Measurements from ENCODE around the gene DLK2.

Gene DLK2

GRCh38 chr6:43494321-43494720 is 39.0 kb upstream of the DLK2 start:
- no peak for TF ChIP-seq MYC (IDR thresholded peaks at IDR 0.05; ENCODE audit: low read depth, low read length)
- no peak for TF ChIP-seq CTCF (IDR thresholded peaks at IDR 0.05; ENCODE audit: low read depth, low read length)
- TF ChIP-seq MAX (IDR thresholded peaks at IDR 0.05; ENCODE audit: low read depth, low read length): no peak
- no peak for TF ChIP-seq POLR2A (IDR thresholded peaks at IDR 0.05; ENCODE audit: extremely low read depth, insufficient read length)
- no peak overlapping the region for H3K4me3 ChIP-seq (ENCODE audit: low read depth, low read length)

GRCh38 chr6:43493833-43494232 is 38.5 kb upstream of the DLK2 start:
- no peak overlapping the region for H3K4me3 ChIP-seq (ENCODE audit: low read depth, low read length)
- DNase-seq (ENCODE audit: low read depth): no peak
- TF ChIP-seq MAX (IDR thresholded peaks at IDR 0.05; ENCODE audit: low read depth, low read length): no peak
- TF ChIP-seq MYC (IDR thresholded peaks at IDR 0.05; ENCODE audit: low read depth, low read length): no peak

More at GRCh38 chr6:43494321-43494720, 39.0 kb upstream of the DLK2 start:
- DNase-seq (ENCODE audit: low read depth): no peak

- TF ChIP-seq POLR2A (IDR thresholded peaks at IDR 0.05; ENCODE audit: extremely low read depth, insufficient read length): no peak
- TF ChIP-seq MYC (IDR thresholded peaks at IDR 0.05; ENCODE audit: low read depth, low read length): no peak
- TF ChIP-seq CTCF (IDR thresholded peaks at IDR 0.05; ENCODE audit: low read depth, low read length): no peak
- no peak for TF ChIP-seq MAX (IDR thresholded peaks at IDR 0.05; ENCODE audit: low read depth, low read length)
- no peak overlapping the region for H3K4me3 ChIP-seq (ENCODE audit: low read depth, low read length)
- no peak for DNase-seq (ENCODE audit: low read depth)
Observed at GRCh38 chr6:43493230-43493629, 37.9 kb upstream of the DLK2 start.

- H3K4me3 ChIP-seq (ENCODE audit: low read depth, low read length): no peak overlapping the region
- TF ChIP-seq MYC (IDR thresholded peaks at IDR 0.05; ENCODE audit: low read depth, low read length): no peak
- TF ChIP-seq POLR2A (IDR thresholded peaks at IDR 0.05; ENCODE audit: extremely low read depth, insufficient read length): no peak
- TF ChIP-seq MAX (IDR thresholded peaks at IDR 0.05; ENCODE audit: low read depth, low read length): no peak
- TF ChIP-seq CTCF (IDR thresholded peaks at IDR 0.05; ENCODE audit: low read depth, low read length): no peak
- no peak for DNase-seq (ENCODE audit: low read depth)
Observed at GRCh38 chr6:43492673-43493072, 37.3 kb upstream of the DLK2 start.

- TF ChIP-seq MYC (IDR thresholded peaks at IDR 0.05; ENCODE audit: low read depth, low read length) (no peak), MAX (IDR thresholded peaks at IDR 0.05; ENCODE audit: low read depth, low read length) (no peak), POLR2A (IDR thresholded peaks at IDR 0.05; ENCODE audit: extremely low read depth, insufficient read length) (no peak), CTCF (IDR thresholded peaks at IDR 0.05; ENCODE audit: low read depth, low read length) (no peak)
- no peak overlapping the region for H3K4me3 ChIP-seq (ENCODE audit: low read depth, low read length)
- no peak for DNase-seq (ENCODE audit: low read depth)
Observed at GRCh38 chr6:43491750-43492661, 36.7 kb upstream of the DLK2 start.

GRCh38 chr6:43490523-43490939 is 35.2 kb upstream of the DLK2 start:
- no peak for TF ChIP-seq POLR2A (IDR thresholded peaks at IDR 0.05; ENCODE audit: extremely low read depth, insufficient read length)
- no peak for TF ChIP-seq CTCF (IDR thresholded peaks at IDR 0.05; ENCODE audit: low read depth, low read length)
- no peak for TF ChIP-seq MYC (IDR thresholded peaks at IDR 0.05; ENCODE audit: low read depth, low read length)
- TF ChIP-seq MAX (IDR thresholded peaks at IDR 0.05; ENCODE audit: low read depth, low read length): no peak
- no peak overlapping the region for H3K4me3 ChIP-seq (ENCODE audit: low read depth, low read length)
- DNase-seq (ENCODE audit: low read depth): no peak

Measured in NB4 (cell line).